H1 (cell line): ENCODE measurements around the gene ELOVL3. TPM values are rescaled to one million over a fixed set of nuclear protein-coding genes. Genes with fewer than 3 reads are reported as not detected.

Source experiments
- CTCF ChIA-PET: fragments of 300-600 bp; sonication (Branson Sonifier 250); formaldehyde crosslinking; loops from one replicate; lab custom pipeline; 2021; ENCODE audit not compliant: partially characterized antibody; lab: Charles Lee
- POLR2A ChIA-PET: fragments of 300-600 bp; sonication (Branson Sonifier 250); formaldehyde crosslinking; loops from one replicate; lab custom pipeline; 2021; ENCODE audit warnings: inconsistent platforms; ENCODE audit not compliant: partially characterized antibody; lab: Charles Lee
- DNase-seq, 2 experiments: peaks; one replicate each; pipeline versions ENCODE4 v3.0.0 to v3.0.0-alpha.2; 2010 to 2022; ENCODE audit warnings: low spot score in 2 of 2, low read depth in 1 of 2, mixed read lengths in 1 of 2
- FAIRE-seq: peaks from 2 replicates; lab custom pipeline; 2011; peaks lifted over from hg19 to GRCh38; lab: Jason Lieb, UNC
- H2AFZ ChIP-seq: 2 replicates; pipeline ENCODE4 v1.8.1; 2012; ENCODE audit warnings: low read length, inconsistent platforms
- H2AK5ac ChIP-seq: 2 replicates; pipeline ENCODE4 v1.6.1; 2013; ENCODE audit warnings: low read depth, low read length
- H2BK120ac ChIP-seq: replicated peaks from 2 replicates; pipeline ENCODE3; 2013; ENCODE audit warnings: low read depth, low read length, inconsistent platforms
- H2BK12ac ChIP-seq: 2 replicates; pipeline ENCODE4 v1.6.1; 2013; ENCODE audit warnings: low read depth, low read length
- H2BK15ac ChIP-seq: 2 replicates; pipeline ENCODE4 v1.6.1; 2013; ENCODE audit warnings: low read length
- H2BK20ac ChIP-seq: 2 replicates; pipeline ENCODE4 v1.6.1; 2013; ENCODE audit warnings: low read length
- H2BK5ac ChIP-seq: 2 replicates; pipeline ENCODE4 v1.6.1; 2013; ENCODE audit warnings: low read depth, low read length
- H3K14ac ChIP-seq: 2 replicates; pipeline ENCODE4 v1.6.1; 2013; ENCODE audit warnings: inconsistent platforms; ENCODE audit not compliant: insufficient read length
- H3K18ac ChIP-seq: 2 replicates; pipeline ENCODE4 v1.6.1; 2013; ENCODE audit warnings: low read length; ENCODE audit errors: extremely low read depth
- H3K23ac ChIP-seq: 2 replicates; pipeline ENCODE4 v1.6.1; 2013; ENCODE audit warnings: inconsistent platforms; ENCODE audit not compliant: insufficient read length
- H3K23me2 ChIP-seq: 2 replicates; pipeline ENCODE4 v1.6.1; 2013; ENCODE audit warnings: low read depth, low read length
- H3K27ac ChIP-seq: 2 replicates; pipeline ENCODE4 v1.6.1; 2011; ENCODE audit warnings: low read depth, low read length, inconsistent platforms
- H3K27me3 ChIP-seq, 4 experiments: replicated peaks in 1 of 4; 1 replicate in 1 of 4; 2 replicates in 3 of 4; pipeline versions ENCODE4 v1.6.1 to v1.8.1; 2011 to 2013; ENCODE audit warnings: low read length in 3 of 4, mild to moderate bottlenecking in 3 of 4, inconsistent platforms in 2 of 4, mixed read lengths in 2 of 4, moderate library complexity in 1 of 4; ENCODE audit not compliant: control insufficient read depth in 3 of 4, insufficient read depth in 3 of 4; ENCODE audit errors: extremely low read depth in 1 of 4
- H3K36me3 ChIP-seq, 4 experiments: 2 replicates each; pipeline versions ENCODE4 v1.6.1 to v1.8.1; 2011 to 2013; ENCODE audit warnings: mild to moderate bottlenecking in 4 of 4, low read length in 3 of 4, moderate library complexity in 2 of 4, control low read depth in 1 of 4, inconsistent platforms in 1 of 4; ENCODE audit not compliant: insufficient read depth in 4 of 4, control insufficient read depth in 2 of 4
- H3K4ac ChIP-seq: replicated peaks from 2 replicates; pipeline ENCODE3; 2013; ENCODE audit warnings: low read length, low read depth, mixed read lengths, inconsistent platforms; ENCODE audit not compliant: insufficient read length
- H3K4me1 ChIP-seq, 4 experiments: replicated peaks in 1 of 4; 1 replicate in 1 of 4; 2 replicates in 3 of 4; pipeline versions ENCODE4 v1.6.1 to v1.8.1; 2011 to 2013; ENCODE audit warnings: low read length in 3 of 4, inconsistent platforms in 2 of 4, mixed read lengths in 1 of 4; ENCODE audit not compliant: insufficient read depth in 4 of 4, control insufficient read depth in 3 of 4
- H3K4me2 ChIP-seq, 2 experiments: 2 replicates each; pipeline versions ENCODE4 v1.6.1 to v1.8.1; 2011 to 2013; ENCODE audit warnings: low read depth in 2 of 2, low read length in 2 of 2, control low read depth in 1 of 2, inconsistent platforms in 1 of 2, mild to moderate bottlenecking in 1 of 2; ENCODE audit not compliant: insufficient read depth in 1 of 2
- H3K4me3 ChIP-seq, 4 experiments: fragments of 200-600, 300-600 bp in 1 of 4; sonication (generic), shearing (Covaris generic), sonication (Bioruptor Twin) in 1 of 4; 2 replicates each; pipeline versions ENCODE4 v1.5.1 to v1.8.1; 2011 to 2016; ENCODE audit warnings: low read length in 4 of 4, low read depth in 3 of 4, control low read depth in 2 of 4, inconsistent platforms in 2 of 4, mild to moderate bottlenecking in 2 of 4, mixed read lengths in 1 of 4, moderate library complexity in 1 of 4; ENCODE audit not compliant: insufficient read depth in 2 of 4; ENCODE audit errors: extremely low read depth in 1 of 4
- H3K56ac ChIP-seq: replicated peaks from 2 replicates; pipeline ENCODE3; 2013; ENCODE audit warnings: low read depth, mild to moderate bottlenecking, mixed read lengths, low read length, inconsistent platforms; ENCODE audit not compliant: insufficient read length
- H3K79me1 ChIP-seq: 2 replicates; pipeline ENCODE4 v1.6.1; 2013; ENCODE audit warnings: low read depth, low read length, control low read depth
- H3K79me2 ChIP-seq, 2 experiments: 2 replicates each; pipeline versions ENCODE4 v1.6.1 to v1.8.1; 2012 to 2013; ENCODE audit warnings: low read length in 2 of 2, mild to moderate bottlenecking in 2 of 2, inconsistent platforms in 1 of 2; ENCODE audit not compliant: insufficient read depth in 2 of 2, control insufficient read depth in 1 of 2
- H3K9ac ChIP-seq, 4 experiments: replicated peaks in 1 of 4; 1 replicate in 1 of 4; 2 replicates in 3 of 4; pipeline versions ENCODE4 v1.6.1 to v1.8.1; 2011 to 2013; ENCODE audit warnings: low read depth in 3 of 4, low read length in 3 of 4, control low read depth in 2 of 4, mild to moderate bottlenecking in 2 of 4, moderate library complexity in 2 of 4, inconsistent platforms in 1 of 4; ENCODE audit errors: extremely low read depth in 1 of 4
- H3K9me3 ChIP-seq, 2 experiments: 2 replicates each; pipeline versions ENCODE4 v1.6.1 to v1.8.1; 2012 to 2013; ENCODE audit warnings: mild to moderate bottlenecking in 2 of 2, moderate library complexity in 2 of 2, control low read depth in 1 of 2, inconsistent platforms in 1 of 2, low read depth in 1 of 2, low read length in 1 of 2, mixed read lengths in 1 of 2; ENCODE audit not compliant: insufficient read depth in 2 of 2
- H4K20me1 ChIP-seq, 2 experiments: replicated peaks in 1 of 2; 2 replicates each; pipeline versions ENCODE3 to v1.8.1; 2011 to 2013; ENCODE audit warnings: inconsistent platforms in 2 of 2, low read length in 2 of 2, mild to moderate bottlenecking in 1 of 2; ENCODE audit not compliant: insufficient read depth in 2 of 2, control insufficient read depth in 1 of 2
- H4K5ac ChIP-seq: 2 replicates; pipeline ENCODE4 v1.6.1; 2013; ENCODE audit warnings: low read length, low read depth, mixed read lengths, inconsistent platforms; ENCODE audit not compliant: insufficient read length
- H4K8ac ChIP-seq: 2 replicates; pipeline ENCODE4 v1.8.0; 2013; ENCODE audit warnings: mild to moderate bottlenecking, moderate library complexity, low read length, inconsistent platforms; ENCODE audit not compliant: insufficient read depth; ENCODE audit errors: extremely low read depth
- H4K91ac ChIP-seq: replicated peaks from 2 replicates; pipeline ENCODE3; 2013; ENCODE audit warnings: low read length, mixed read lengths, inconsistent platforms; ENCODE audit not compliant: insufficient read length
- CBX5 ChIP-seq: fragments of 300-800, 300-1000 bp; sonication (generic); IDR thresholded peaks from 2 replicates; pipeline ENCODE4 v1.7.1; 2016; ENCODE audit warnings: antibody characterized with exemption, low read length, low read depth
- CEBPB ChIP-seq: IDR thresholded peaks from 2 replicates; pipeline ENCODE4 v1.6.1; 2012; ENCODE audit warnings: low read depth, low read length
- CTCF ChIP-seq, 3 experiments: IDR thresholded peaks; 1 replicate in 2 of 3; 2 replicates in 1 of 3; pipeline versions ENCODE4 v1.5.1 to v1.6.1; 2011; ENCODE audit warnings: low read length in 3 of 3, mild to moderate bottlenecking in 3 of 3, inconsistent platforms in 2 of 3, low read depth in 1 of 3, moderate library complexity in 1 of 3; ENCODE audit not compliant: insufficient read depth in 1 of 3; ENCODE audit errors: control extremely low read depth in 1 of 3
- HDAC2 ChIP-seq, 2 experiments: fragments of 300-600 bp in 1 of 2; sonication (generic) in 1 of 2; IDR thresholded peaks; 2 replicates each; pipeline ENCODE4 v1.6.1; 2011 to 2012; ENCODE audit warnings: low read depth in 2 of 2, low read length in 2 of 2, mild to moderate bottlenecking in 2 of 2, moderate library complexity in 2 of 2, borderline replicate concordance in 1 of 2, inconsistent platforms in 1 of 2
- KDM4A ChIP-seq: IDR thresholded peaks from one replicate; pipeline ENCODE4 v1.7.1; 2012; ENCODE audit warnings: low read depth, mild to moderate bottlenecking, moderate library complexity, low read length, inconsistent platforms; ENCODE audit not compliant: severe bottlenecking
- SP1 ChIP-seq: IDR thresholded peaks from 2 replicates; pipeline ENCODE4 v1.6.1; 2011; ENCODE audit warnings: low read depth, low read length
- TCF12 ChIP-seq: IDR thresholded peaks from 2 replicates; pipeline ENCODE4 v1.6.1; 2011; ENCODE audit warnings: low read depth, mild to moderate bottlenecking, low read length
- WGBS, 2 experiments: shearing (Covaris generic) in 1 of 2; methylation state at CpG; one replicate each; pipeline versions ENCODE4 v1.1.6 to v1.1.7; 2013 to 2015; ENCODE audit warnings: low lambda C conversion rate in 2 of 2, mixed read lengths in 2 of 2, inconsistent platforms in 1 of 2, low coverage in 1 of 2, missing lambda C conversion rate in 1 of 2; ENCODE audit not compliant: insufficient replicate concordance in 2 of 2, insufficient coverage in 1 of 2, insufficient read length in 1 of 2; ENCODE audit errors: extremely low coverage in 1 of 2, missing lambda C conversion rate in 1 of 2; 5-methylcytosine and 5-hydroxymethylcytosine counted together
- polyA plus RNA-seq, 7 experiments: library from polyadenylated mRNA; depleted of rRNA in 3 of 7; stranded (reverse) in 5 of 7; unstranded in 2 of 7; fragments of >200 nt in 5 of 7; fragments of 200-250 nt in 2 of 7; gene quantifications; 1 replicate in 5 of 7; 2 replicates in 1 of 7; 4 replicates in 1 of 7; pipeline versions ENCODE4 v1.2.1 to v1.2.3, GENCODE V29; 2011 to 2013; ENCODE audit warnings: missing spikeins in 2 of 7, mixed read lengths in 2 of 7
- total RNA-seq: library from RNA; stranded (reverse); fragmentation: NEBNext Ultra II Directional; extraction: Animal tissue kit (Norgen Biotek cat#: 25700); gene quantifications from 2 replicates; pipeline ENCODE4 v1.2.1, GENCODE V29; 2021

The ELOVL3 gene
- total and polyA plus RNA-seq, 2 of the 8 experiments (the other 6 are each of a cell fraction or from before 2014, with no cell fraction given): 0.27 TPM; not detected in 1

GRCh38 chr10:102255404-102255803 lies 29.3 kb downstream of the ELOVL3 start:
- H3K23ac ChIP-seq: no peak overlapping the region
- CTCF ChIA-PET: interaction anchor here (0.7 to 1.6 kb wide), 4 partner anchors 21 to 34 kb away, joined by 3 to 4 read pairs (median 4); no protein-coding TSS in a partner anchor
- WGBS, 2 experiments: 93% methylated on average over 2 of the region's 2 CpGs; no CpG with 5 or more reads in 1 of the 2 experiments
- no peak overlapping the region for H3K4me3 ChIP-seq
- no peak overlapping the region for H2BK12ac ChIP-seq
- H4K20me1 ChIP-seq: peaks cover 5 to 7% of the 10 kb centered on the region in 2 experiments
- no peak overlapping the region for H3K9ac ChIP-seq
- H4K8ac ChIP-seq: no peak overlapping the region
- FAIRE-seq (no peak), DNase-seq (no peak)
- no peak overlapping the region for H3K27ac ChIP-seq
- H3K27me3 ChIP-seq: no peaks in the 10 kb centered on the region
- H2AK5ac ChIP-seq: no peak overlapping the region
- no peak overlapping the region for H3K18ac ChIP-seq
- no peaks in the 10 kb centered on the region; the same call in 1 of the 2 replicates for H3K79me1 ChIP-seq
- TF ChIP-seq KDM4A: no peak
- no peak for TF ChIP-seq CTCF (IDR thresholded peaks at IDR 0.05; ENCODE audit: control extremely low read depth in 1 of 3, insufficient read depth in 1 of 3, low read depth in 1 of 3, low read length in 3 of 3)
- TF ChIP-seq HDAC2 (IDR thresholded peaks at IDR 0.05; ENCODE audit: borderline replicate concordance in 1 of 2, low read depth in 2 of 2, low read length in 2 of 2): no peak
- TF ChIP-seq CBX5: no peak
- TF ChIP-seq SP1: no peak
- no peak for TF ChIP-seq CEBPB
- no peak for TF ChIP-seq TCF12
- TF ChIP-seq, all 59 proteins: peak for 0
- Histone ChIP-seq H3K14ac (no peak overlapping the region), H2BK20ac (no peak overlapping the region), H2AFZ (no peak overlapping the region), H2BK5ac (no peak overlapping the region), H4K91ac (no peak overlapping the region), H3K4me1 (no peaks in the 10 kb centered on the region), H3K4me2 (no peak overlapping the region), H2BK120ac (no peak overlapping the region), H3K4ac (no peak overlapping the region), H4K5ac (no peak overlapping the region), H3K79me2 (peaks cover 0 to 2% of the 10 kb centered on the region in 2 experiments; a peak in 1 of 4 replicates), H3K23me2 (no peaks in the 10 kb centered on the region), H2BK15ac (no peak overlapping the region), H3K36me3 (peaks cover 0 to 6% (median 0%) of the 10 kb centered on the region in 4 experiments; a peak in 3 of 8 replicates), H3K56ac (no peak overlapping the region), H3K9me3 (no peaks in the 10 kb centered on the region)
- POLR2A ChIA-PET: no interaction called here
